IPS-NIHi7 (cell line): ENCODE measurements around the gene FNBP1L.
"Not testable (repeated sequence)": the region's sequence is repeated elsewhere in the genome, so short reads cannot be mapped to it uniquely, and the experiment has no call there.

Experiments used
- DNase-seq: peaks from one replicate; pipeline ENCODE4 v3.0.0; 2012; ENCODE audit warnings: mixed read lengths; ENCODE audit errors: extremely low spot score

FNBP1L gene

GRCh38 chr1:93571623-93572310 lies 123.8 kb downstream of the FNBP1L start:
- DNase-seq: no peak

GRCh38 chr1:93573940-93574469 lies 126.1 kb downstream of the FNBP1L start:
- DNase-seq: no peak

- DNase-seq: no peak
These were observed 126.6 kb downstream of the FNBP1L start for GRCh38 chr1:93574511-93574910.

GRCh38 chr1:93574991-93575390 lies 127.1 kb downstream of the FNBP1L start:
- DNase-seq: no peak

GRCh38 chr1:93575621-93576284 lies 127.8 kb downstream of the FNBP1L start:
- DNase-seq: no peak

GRCh38 chr1:93576346-93576745 lies 128.4 kb downstream of the FNBP1L start:
- DNase-seq: no peak

- no peak for DNase-seq
These were observed 128.8 kb downstream of the FNBP1L start for GRCh38 chr1:93576746-93577145.

- DNase-seq: no peak
These were observed 129.9 kb downstream of the FNBP1L start for GRCh38 chr1:93577536-93578432.

- DNase-seq: no peak
These were observed 130.5 kb downstream of the FNBP1L start for GRCh38 chr1:93578433-93578830.

- DNase-seq: no peak
These were observed 131.2 kb downstream of the FNBP1L start for GRCh38 chr1:93578911-93579825.

GRCh38 chr1:93579891-93580290 lies 132.0 kb downstream of the FNBP1L start:
- no peak for DNase-seq

GRCh38 chr1:93581917-93582850 lies 134.3 kb downstream of the FNBP1L start:
- no peak for DNase-seq

- no peak for DNase-seq
These were observed 136.5 kb downstream of the FNBP1L start for GRCh38 chr1:93584261-93585003.

GRCh38 chr1:93585059-93585966 lies 137.4 kb downstream of the FNBP1L start:
- no peak for DNase-seq

- DNase-seq: no peak
These were observed 139.4 kb downstream of the FNBP1L start for GRCh38 chr1:93587354-93587753.

GRCh38 chr1:93588206-93588605 lies 140.3 kb downstream of the FNBP1L start:
- no peak for DNase-seq

GRCh38 chr1:93588955-93589354 lies 141.0 kb downstream of the FNBP1L start:
- DNase-seq: no peak

GRCh38 chr1:93591291-93591675 lies 143.4 kb downstream of the FNBP1L start:
- DNase-seq: not testable (repeated sequence)
